B cell (primary cell): ENCODE measurements around the gene WFDC5. TPM values are rescaled to one million over a fixed set of nuclear protein-coding genes. Genes with fewer than 3 reads are reported as not detected.
A peak's percentile ranks its signal among the peaks of the same experiment; 100 is the strongest.
"Not testable (repeated sequence)": the region's sequence is repeated elsewhere in the genome, so short reads cannot be mapped to it uniquely, and the experiment has no call there.

ENCODE experiments used
- ATAC-seq: fragments of 200-7000 bp; cut with Tn5 transposase; one replicate; pipeline ENCODE4 v1.10.0; 2021; ENCODE audit warnings: low read depth, mild to moderate bottlenecking, moderate number of reproducible peaks, moderate library complexity
- CTCF ChIA-PET: fragments of 350-600 bp; sonication (Branson Sonifier 250); formaldehyde crosslinking; loops from one replicate; lab custom pipeline; 2021; ENCODE audit warnings: antibody characterized with exemption, inconsistent platforms; lab: Charles Lee
- POLR2A ChIA-PET: fragments of 350-600 bp; sonication (Branson Sonifier 250); formaldehyde crosslinking; loops from one replicate; lab custom pipeline; 2021; ENCODE audit warnings: antibody characterized with exemption; lab: Charles Lee
- DNase-seq: peaks from one replicate; pipeline ENCODE4 v3.0.0; 2013
- H2AFZ ChIP-seq: 2 replicates; pipeline ENCODE4 v1.6.1; 2012; ENCODE audit warnings: mild to moderate bottlenecking, low read depth, low read length; ENCODE audit not compliant: insufficient read depth, poor library complexity, severe bottlenecking
- H3K27ac ChIP-seq, 2 donors: 1 replicate in 1 of 2; 2 replicates in 1 of 2; pipeline ENCODE4 v1.5.1; 2012 to 2013; ENCODE audit warnings: low read length in 2 of 2, mild to moderate bottlenecking in 2 of 2, moderate library complexity in 1 of 2
- H3K27me3 ChIP-seq, 4 experiments: fragments of 200-600 bp in 1 of 4; sonication (generic) in 1 of 4; replicated peaks in 1 of 4; 1 replicate in 2 of 4; 2 replicates in 2 of 4; pipeline versions ENCODE4 v1.6.1 to v1.7.0; 2013 to 2016; ENCODE audit warnings: low read length in 3 of 4, mild to moderate bottlenecking in 2 of 4, mixed read lengths in 1 of 4, moderate library complexity in 1 of 4; ENCODE audit not compliant: insufficient read depth in 4 of 4, control insufficient read depth in 3 of 4; ENCODE audit errors: control extremely low read depth in 1 of 4
- H3K36me3 ChIP-seq, 2 experiments: replicated peaks in 1 of 2; 1 replicate in 1 of 2; 2 replicates in 1 of 2; pipeline versions ENCODE4 v1.6.1 to v1.7.1; 2013; ENCODE audit warnings: low read length in 1 of 2; ENCODE audit not compliant: insufficient read depth in 2 of 2, control insufficient read depth in 1 of 2; ENCODE audit errors: control extremely low read depth in 1 of 2, extremely low read depth in 1 of 2
- H3K4me1 ChIP-seq, 2 donors: fragments of 200-600 bp in 1 of 2; sonication (generic) in 1 of 2; 1 replicate in 1 of 2; 2 replicates in 1 of 2; pipeline versions ENCODE4 v1.5.1 to v1.6.1; 2013 to 2017; ENCODE audit warnings: low read length in 2 of 2; ENCODE audit not compliant: control insufficient read depth in 2 of 2, insufficient read depth in 2 of 2
- H3K4me2 ChIP-seq: replicated peaks from 2 replicates; pipeline ENCODE3; 2012; ENCODE audit warnings: mild to moderate bottlenecking, low read depth, low read length; ENCODE audit not compliant: poor library complexity, severe bottlenecking
- H3K4me3 ChIP-seq, 5 experiments: fragments of 200-600 bp in 1 of 5; sonication (generic) in 1 of 5; 1 replicate in 3 of 5; 2 replicates in 2 of 5; pipeline versions ENCODE4 v1.5.1 to v1.7.0; 2011 to 2016; ENCODE audit warnings: low read length in 4 of 5, mild to moderate bottlenecking in 4 of 5, low read depth in 2 of 5, control low read depth in 1 of 5, moderate library complexity in 1 of 5; ENCODE audit not compliant: insufficient read depth in 1 of 5; ENCODE audit errors: control extremely low read depth in 1 of 5, extremely low read depth in 1 of 5
- H3K79me2 ChIP-seq: fragments of 200-600 bp; sonication (generic); one replicate; pipeline ENCODE4 v1.6.0; 2016; ENCODE audit warnings: low read length; ENCODE audit not compliant: control insufficient read depth, insufficient read depth
- H3K9ac ChIP-seq: fragments of 200-600 bp; sonication (generic); 2 replicates; pipeline ENCODE4 v1.6.1; 2017; ENCODE audit warnings: mild to moderate bottlenecking, low read length, moderate library complexity
- H3K9me3 ChIP-seq, 3 donors: one replicate each; pipeline versions ENCODE4 v1.6.1 to v1.7.1; 2013; ENCODE audit warnings: low read length in 2 of 3; ENCODE audit not compliant: control insufficient read depth in 2 of 3, insufficient read depth in 1 of 3; ENCODE audit errors: control extremely low read depth in 1 of 3
- H4K20me1 ChIP-seq: 2 replicates; pipeline ENCODE4 v1.6.0; 2012; ENCODE audit warnings: mild to moderate bottlenecking, low read length; ENCODE audit not compliant: insufficient read depth, control insufficient read depth, poor library complexity, severe bottlenecking
- H3K27ac Mint-ChIP-seq: one replicate; pipeline ENCODE4 v1.8.0; 2021; ENCODE audit warnings: mixed read lengths
- H3K27me3 Mint-ChIP-seq: one replicate; pipeline ENCODE4 v1.8.0; 2021; ENCODE audit warnings: mixed read lengths
- H3K4me1 Mint-ChIP-seq: one replicate; pipeline ENCODE4 v1.8.0; 2021; ENCODE audit warnings: mixed read lengths
- H3K4me3 Mint-ChIP-seq: one replicate; pipeline ENCODE4 v1.8.0; 2021; ENCODE audit warnings: mixed read lengths
- H3K9me3 Mint-ChIP-seq: one replicate; pipeline ENCODE4 v1.8.0; 2022; ENCODE audit warnings: mixed read lengths; ENCODE audit not compliant: insufficient read depth
- EZH2 ChIP-seq: IDR thresholded peaks from 2 replicates; pipeline ENCODE4 v1.6.1; 2012; ENCODE audit warnings: borderline replicate concordance, low read depth, mild to moderate bottlenecking, moderate library complexity, low read length; ENCODE audit not compliant: insufficient read depth, poor library complexity, severe bottlenecking
- WGBS: methylation state at CpG from one replicate; pipeline ENCODE4 v1.1.5; 2013; ENCODE audit warnings: missing lambda C conversion rate; ENCODE audit not compliant: insufficient coverage; 5-methylcytosine and 5-hydroxymethylcytosine counted together
- intact Hi-C: fragments of 100-400 bp; cut with micrococcal nuclease; formaldehyde crosslinking; loops from one replicate; pipeline ENCODE4 v1.10.0; 2022
- polyA plus RNA-seq: library from polyadenylated mRNA; depleted of rRNA; stranded (reverse); fragments of >200 nt; gene quantifications from 2 replicates; pipeline ENCODE4 v1.2.3, GENCODE V29; 2012
- total RNA-seq, 2 donors: library from RNA; stranded (reverse); fragments of 120-200 nt in 1 of 2; gene quantifications; 1 replicate in 1 of 2; 2 replicates in 1 of 2; pipeline versions ENCODE4 v1.2.3 to v1.2.4, GENCODE V29; 2013 to 2022
- TF ChIP-seq, protein P1 (sequence below): fragments of 200-600 bp; IDR thresholded peaks from one replicate; pipeline ENCODE4 v1.8.0; 2022; ENCODE audit warnings: antibody characterized with exemption, mild to moderate bottlenecking

The WFDC5 gene
- total and polyA plus RNA-seq, 2 donors (not counting 1 experiment from before 2014, with no cell fraction given): not detected

- H3K9me3 ChIP-seq: peaks cover 0 to 1% (median 0%) of the 10 kb centered on the region in 3 donors
- H3K9ac ChIP-seq: no peak overlapping the region
- TF ChIP-seq, protein P1, sequence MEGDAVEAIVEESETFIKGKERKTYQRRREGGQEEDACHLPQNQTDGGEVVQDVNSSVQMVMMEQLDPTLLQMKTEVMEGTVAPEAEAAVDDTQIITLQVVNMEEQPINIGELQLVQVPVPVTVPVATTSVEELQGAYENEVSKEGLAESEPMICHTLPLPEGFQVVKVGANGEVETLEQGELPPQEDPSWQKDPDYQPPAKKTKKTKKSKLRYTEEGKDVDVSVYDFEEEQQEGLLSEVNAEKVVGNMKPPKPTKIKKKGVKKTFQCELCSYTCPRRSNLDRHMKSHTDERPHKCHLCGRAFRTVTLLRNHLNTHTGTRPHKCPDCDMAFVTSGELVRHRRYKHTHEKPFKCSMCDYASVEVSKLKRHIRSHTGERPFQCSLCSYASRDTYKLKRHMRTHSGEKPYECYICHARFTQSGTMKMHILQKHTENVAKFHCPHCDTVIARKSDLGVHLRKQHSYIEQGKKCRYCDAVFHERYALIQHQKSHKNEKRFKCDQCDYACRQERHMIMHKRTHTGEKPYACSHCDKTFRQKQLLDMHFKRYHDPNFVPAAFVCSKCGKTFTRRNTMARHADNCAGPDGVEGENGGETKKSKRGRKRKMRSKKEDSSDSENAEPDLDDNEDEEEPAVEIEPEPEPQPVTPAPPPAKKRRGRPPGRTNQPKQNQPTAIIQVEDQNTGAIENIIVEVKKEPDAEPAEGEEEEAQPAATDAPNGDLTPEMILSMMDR: no peak
- TF ChIP-seq EZH2: no peak
- H3K27me3 ChIP-seq: no peaks in the 10 kb centered on the region
- no peak overlapping the region for H2AFZ ChIP-seq
- H3K27ac ChIP-seq: no peak overlapping the region
- intact Hi-C loops: no loop called here
- H3K4me2 ChIP-seq: no peak overlapping the region
- no peak overlapping the region for H3K27ac Mint-ChIP-seq
- ChIA-PET POLR2A (no interaction called here), CTCF (interaction anchor here (0.7 to 2.4 kb wide), 4 partner anchors 12 to 55 kb away, joined by 3 to 9 read pairs (median 4); no protein-coding TSS in a partner anchor)
- ATAC-seq (no peak), DNase-seq (no peak)
- no peaks in the 10 kb centered on the region for H3K27me3 Mint-ChIP-seq
- peaks cover 56% of the 10 kb centered on the region for H3K4me1 Mint-ChIP-seq
- 95% methylated on average over 6 of the region's 7 CpGs for WGBS
- H3K9me3 Mint-ChIP-seq: no peaks in the 10 kb centered on the region
- H4K20me1 ChIP-seq: peaks cover 67% of the 10 kb centered on the region
- H3K36me3 ChIP-seq: peaks cover 16 to 55% of the 10 kb centered on the region in 2 experiments
- H3K4me1 ChIP-seq: peaks cover 7 to 11% of the 10 kb centered on the region in 2 donors
- no peak overlapping the region for H3K4me3 ChIP-seq
- peaks cover 99% of the 10 kb centered on the region for H3K79me2 ChIP-seq
- no peak overlapping the region for H3K4me3 Mint-ChIP-seq
These were observed 48.6 kb downstream of the WFDC5 start for GRCh38 chr20:45066372-45066771.

DNA sequence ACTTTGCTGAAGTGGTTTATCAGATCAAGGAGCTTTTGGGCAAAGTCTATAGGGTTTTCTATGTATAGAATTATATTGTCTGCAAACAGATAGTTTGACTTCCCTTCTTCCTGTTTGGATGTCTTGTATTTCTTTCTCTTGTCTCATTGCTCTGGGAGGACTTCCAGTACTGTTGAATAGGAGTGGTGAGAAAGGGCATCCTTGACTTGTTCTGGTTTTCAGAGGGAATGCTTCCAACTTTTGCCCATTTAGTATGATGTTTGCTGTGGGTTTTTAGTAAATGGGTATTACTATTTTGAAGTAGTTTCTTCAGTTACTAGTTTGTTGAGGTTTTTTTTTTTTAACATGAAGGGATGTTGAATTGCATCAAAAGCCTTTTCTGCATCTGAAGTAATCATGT lies 50.2 kb downstream of the WFDC5 start:
- H3K36me3 ChIP-seq: peaks cover 13 to 50% of the 10 kb centered on the region in 2 experiments
- ChIA-PET POLR2A (no interaction called here), CTCF (interaction anchor here (1.6 to 2.5 kb wide), 3 partner anchors 21 to 47 kb away, joined by 3 to 9 read pairs (median 9); no protein-coding TSS in a partner anchor)
- Mint-ChIP-seq H3K4me3 (no peak overlapping the region), H3K27me3 (no peaks in the 10 kb centered on the region), H3K4me1 (peaks cover 51% of the 10 kb centered on the region), H3K9me3 (no peaks in the 10 kb centered on the region), H3K27ac (peak overlapping the region; percentile 12)
- H3K4me1 ChIP-seq: peaks cover 7 to 11% of the 10 kb centered on the region in 2 donors
- H3K27me3 ChIP-seq: no peaks in the 10 kb centered on the region
- peaks cover 98% of the 10 kb centered on the region for H3K79me2 ChIP-seq
- peaks cover 0 to 1% (median 0%) of the 10 kb centered on the region in 3 donors for H3K9me3 ChIP-seq
- no peak overlapping the region for H3K4me2 ChIP-seq
- H3K27ac ChIP-seq: peak overlapping the region in 1 of 2 donors; percentile 24
- TF ChIP-seq, protein P1: no peak
- TF ChIP-seq EZH2: no peak
- DNase-seq (no peak), ATAC-seq (no peak)
- intact Hi-C loops: no loop called here
- no peak overlapping the region for H2AFZ ChIP-seq
- H3K9ac ChIP-seq: no peak overlapping the region
- no peak overlapping the region for H3K4me3 ChIP-seq
- H4K20me1 ChIP-seq: peaks cover 56% of the 10 kb centered on the region

- H3K27me3 Mint-ChIP-seq, DNase-seq, H3K9me3 Mint-ChIP-seq, H3K27me3 ChIP-seq, intact Hi-C loops, H3K4me2 ChIP-seq, H3K4me3 ChIP-seq, ATAC-seq, H3K27ac Mint-ChIP-seq, H3K27ac ChIP-seq, POLR2A ChIA-PET, H3K4me3 Mint-ChIP-seq, H3K9me3 ChIP-seq, H2AFZ ChIP-seq, H3K9ac ChIP-seq: not testable (repeated sequence)
- H3K4me1 Mint-ChIP-seq: peaks cover 61% of the 10 kb centered on the region
- Histone ChIP-seq H3K79me2 (peaks cover 94% of the 10 kb centered on the region), H3K36me3 (peaks cover 10 to 41% of the 10 kb centered on the region in 2 experiments), H4K20me1 (peaks cover 43% of the 10 kb centered on the region), H3K4me1 (peaks cover 7 to 11% of the 10 kb centered on the region in 2 donors)
- no CpG with 5 or more reads among the region's 2 CpGs for WGBS
- CTCF ChIA-PET: interaction anchor here (1.1 kb wide), 1 partner anchor 228 kb away, joined by 4 read pairs; no protein-coding TSS in a partner anchor
These were observed 51.9 kb downstream of the WFDC5 start for GRCh38 chr20:45063107-45063506.
